Coronary artery (tissue), 2 donors: ENCODE data around the gene TTC39B.

Experiments
- DNase-seq: peaks from one replicate; pipeline ENCODE4 v3.0.0-alpha.2; 2017; ENCODE audit warnings: low spot score
- H3K27ac ChIP-seq, 2 donors: fragments of 200-600 bp; sonication (generic); one replicate each; pipeline ENCODE4 v1.5.1; 2016 to 2019
- H3K4me3 ChIP-seq: fragments of 200-600 bp; sonication (generic); 2 replicates; pipeline ENCODE4 v1.5.1; 2016; ENCODE audit warnings: mild to moderate bottlenecking, moderate library complexity
- CTCF ChIP-seq: fragments of 200-600 bp; sonication (generic); IDR thresholded peaks from one replicate; pipeline ENCODE4 v1.5.1; 2019; ENCODE audit warnings: antibody characterized with exemption

Gene TTC39B

GRCh38 chr9:15253197-15253596, 53.8 kb downstream of the TTC39B start:
- Histone ChIP-seq H3K4me3 (no peak overlapping the region), H3K27ac (no peak overlapping the region)
- no peak for DNase-seq
- TF ChIP-seq CTCF: no peak

- no peak for DNase-seq
- Histone ChIP-seq H3K27ac (peak overlapping the region; percentile 19 to 77), H3K4me3 (peak overlapping the region; percentile 10)
- TF ChIP-seq CTCF: no peak
Observed at GRCh38 chr9:15249981-15250380, 57.0 kb downstream of the TTC39B start.

- peak overlapping the region; percentile 50 to 77 for H3K27ac ChIP-seq
- peak overlapping the region; percentile 35 for H3K4me3 ChIP-seq
- no peak for DNase-seq
Observed at GRCh38 chr9:15249042-15249818, 57.8 kb downstream of the TTC39B start.

GRCh38 chr9:15248621-15249020, 58.4 kb downstream of the TTC39B start:
- peak overlapping the region; percentile 50 to 77 for H3K27ac ChIP-seq
- H3K4me3 ChIP-seq: no peak overlapping the region
- TF ChIP-seq CTCF: no peak
- no peak for DNase-seq

More at GRCh38 chr9:15249042-15249818, 57.8 kb downstream of the TTC39B start:
- TF ChIP-seq CTCF: no peak

- no peak overlapping the region for H3K4me3 ChIP-seq
- no peak for DNase-seq
- no peak for TF ChIP-seq CTCF
- H3K27ac ChIP-seq: peak overlapping the region; percentile 50 to 77
Observed at GRCh38 chr9:15248081-15248480, 58.9 kb downstream of the TTC39B start.

- Histone ChIP-seq H3K27ac (peak overlapping the region in 1 of 2 donors; percentile 58), H3K4me3 (no peak overlapping the region)
- no peak for TF ChIP-seq CTCF
- no peak for DNase-seq
Observed at GRCh38 chr9:15246708-15247107, 60.3 kb downstream of the TTC39B start.

GRCh38 chr9:15246243-15246642, 60.8 kb downstream of the TTC39B start:
- no peak for DNase-seq
- peak overlapping the region; percentile 5 to 58 for H3K27ac ChIP-seq
- H3K4me3 ChIP-seq: no peak overlapping the region
- no peak for TF ChIP-seq CTCF
